HCT116 (cell line): ENCODE measurements around the gene LYRM9. TPM values are rescaled to one million over a fixed set of nuclear protein-coding genes. Genes with fewer than 3 reads are reported as not detected.

Experiments
- ATAC-seq: fragments of 200-7000 bp; cut with Tn5 transposase; 2 replicates; pipeline ENCODE4 v1.9.1; 2020; ENCODE audit warnings: mild to moderate bottlenecking, moderate library complexity
- BruUV-seq: library from RNA; stranded (reverse); fragments of 400-500 nt; replicated peaks from 2 replicates; lab custom pipeline; 2021; lab: Mats Ljungman, UMichigan
- CTCF ChIA-PET: fragments of 300-600 bp; sonication (Branson Sonifier 250); formaldehyde crosslinking; loops from one replicate; lab custom pipeline; 2021; ENCODE audit warnings: antibody characterized with exemption; lab: Charles Lee
- POLR2A ChIA-PET: fragments of 300-600, 350-600 bp; sonication (Branson Sonifier 250); formaldehyde crosslinking; loops from one replicate; lab custom pipeline; 2021; ENCODE audit warnings: antibody characterized with exemption; lab: Charles Lee
- RAD21 ChIA-PET, 2 experiments: fragments of 300-600 bp; sonication (Branson Sonifier 250); formaldehyde crosslinking; loops; one replicate each; lab custom pipeline; 2023; ENCODE audit warnings: low total read pairs in 2 of 2; ENCODE audit not compliant: uncharacterized antibody in 2 of 2, unreplicated experiment in 2 of 2, low non-redundant PET in 1 of 2; lab: Charles Lee
- DNase-seq: peaks from one replicate; pipeline ENCODE4 v3.0.0-alpha.2; 2010; ENCODE audit warnings: low read depth, low spot score
- H2AFZ ChIP-seq: fragments of 200-600 bp; shearing (Covaris generic), sonication (generic); 2 replicates; pipeline ENCODE4 v1.6.1; 2017; ENCODE audit warnings: low read depth, mixed run types, mixed read lengths, antibody characterized with exemption, low read length; ENCODE audit not compliant: poor library complexity, severe bottlenecking
- H3K27ac ChIP-seq: 2 replicates; pipeline ENCODE4 v1.5.1; 2012; ENCODE audit warnings: low read depth, low read length
- H3K27me3 ChIP-seq: fragments of 200-600 bp; sonication (generic); 2 replicates; pipeline ENCODE4 v1.6.1; 2016; ENCODE audit warnings: mixed run types, low read length, mixed read lengths; ENCODE audit not compliant: insufficient read depth
- H3K36me3 ChIP-seq, 2 experiments: fragments of 200-500 bp in 1 of 2; fragments of 200-600 bp in 1 of 2; sonication (Bioruptor generic) in 1 of 2; sonication (generic) in 1 of 2; 2 replicates each; pipeline versions ENCODE4 v1.5.1 to v1.6.1; 2014 to 2016; ENCODE audit warnings: low read length in 2 of 2, inconsistent platforms in 1 of 2, mixed read lengths in 1 of 2, mixed run types in 1 of 2; ENCODE audit not compliant: insufficient read depth in 2 of 2, control insufficient read depth in 1 of 2
- H3K4me1 ChIP-seq, 2 experiments: fragments of 200-600 bp in 1 of 2; sonication (generic) in 1 of 2; 2 replicates each; pipeline versions ENCODE4 v1.5.1 to v1.6.1; 2012 to 2017; ENCODE audit warnings: low read length in 2 of 2, inconsistent platforms in 1 of 2, mild to moderate bottlenecking in 1 of 2, mixed read lengths in 1 of 2, mixed run types in 1 of 2, moderate library complexity in 1 of 2; ENCODE audit not compliant: insufficient read depth in 2 of 2, control insufficient read depth in 1 of 2
- H3K4me2 ChIP-seq: fragments of 200-600 bp; sonication (generic); 2 replicates; pipeline ENCODE4 v1.6.1; 2017; ENCODE audit warnings: mixed run types, low read length, mixed read lengths
- H3K4me3 ChIP-seq, 2 experiments: fragments of 200-600 bp in 1 of 2; sonication (generic) in 1 of 2; replicated peaks in 1 of 2; 2 replicates each; pipeline ENCODE4 v1.5.1; 2011 to 2016; ENCODE audit warnings: low read length in 2 of 2, control low read depth in 1 of 2, low read depth in 1 of 2, mild to moderate bottlenecking in 1 of 2, mixed read lengths in 1 of 2, mixed run types in 1 of 2
- H3K79me2 ChIP-seq: fragments of 200-600 bp; sonication (generic); 2 replicates; pipeline ENCODE4 v1.6.1; 2017; ENCODE audit warnings: mild to moderate bottlenecking, mixed run types, low read length, moderate library complexity, mixed read lengths; ENCODE audit not compliant: insufficient read depth
- H3K9ac ChIP-seq: fragments of 200-600 bp; sonication (generic); 2 replicates; pipeline ENCODE4 v1.6.1; 2016; ENCODE audit warnings: low read length, mixed read lengths
- H3K9me2 ChIP-seq: fragments of 200-600 bp; sonication (generic), shearing (Covaris generic); 2 replicates; pipeline ENCODE4 v1.6.1; 2017; ENCODE audit warnings: mixed run types, mild to moderate bottlenecking, moderate library complexity; ENCODE audit not compliant: insufficient read depth
- H3K9me3 ChIP-seq, 2 experiments: fragments of 200-500 bp in 1 of 2; fragments of 200-600 bp in 1 of 2; sonication (Bioruptor generic) in 1 of 2; sonication (generic) in 1 of 2; 2 replicates each; pipeline ENCODE4 v1.6.1; 2014 to 2017; ENCODE audit warnings: low read length in 2 of 2, mixed read lengths in 2 of 2, inconsistent platforms in 1 of 2, low read depth in 1 of 2, mild to moderate bottlenecking in 1 of 2, mixed run types in 1 of 2, moderate library complexity in 1 of 2; ENCODE audit not compliant: control insufficient read depth in 1 of 2, insufficient read depth in 1 of 2
- H4K20me1 ChIP-seq: fragments of 200-600 bp; sonication (generic), shearing (Covaris generic); 2 replicates; pipeline ENCODE4 v1.6.1; 2017; ENCODE audit warnings: mixed run types, mild to moderate bottlenecking, moderate library complexity; ENCODE audit not compliant: insufficient read depth
- EGR1 ChIP-seq: IDR thresholded peaks from 2 replicates; pipeline ENCODE4 v1.6.1; 2012; ENCODE audit warnings: low read depth
- EZH2 ChIP-seq: fragments of 200-600 bp; sonication (generic); IDR thresholded peaks from 2 replicates; pipeline ENCODE4 v1.6.1; 2017; ENCODE audit warnings: antibody characterized with exemption, mixed run types
- EZH2phosphoT487 ChIP-seq: fragments of 200-600 bp; IDR thresholded peaks from 2 replicates; pipeline ENCODE4 v1.6.1; 2018; ENCODE audit warnings: antibody characterized with exemption, borderline replicate concordance
- FOSL1 ChIP-seq: IDR thresholded peaks from 2 replicates; pipeline ENCODE4 v1.6.1; 2012; ENCODE audit warnings: low read depth
- JUND ChIP-seq: IDR thresholded peaks from 2 replicates; pipeline ENCODE4 v1.6.1; 2012
- POLR2A ChIP-seq: IDR thresholded peaks from 2 replicates; pipeline ENCODE4 v1.7.0; 2011; ENCODE audit warnings: borderline replicate concordance; ENCODE audit not compliant: insufficient read depth, insufficient read length; ENCODE audit errors: extremely low read depth
- POLR2AphosphoS5 ChIP-seq: IDR thresholded peaks from 2 replicates; pipeline ENCODE4 v1.6.1; 2011; ENCODE audit warnings: mild to moderate bottlenecking, low read depth, low read length, moderate library complexity
- RAD21 ChIP-seq: IDR thresholded peaks from 2 replicates; pipeline ENCODE4 v1.6.1; 2012; ENCODE audit warnings: low read depth, mild to moderate bottlenecking
- SRF ChIP-seq: IDR thresholded peaks from 2 replicates; pipeline ENCODE4 v1.6.1; 2012; ENCODE audit warnings: low read depth
- TCF7L2 ChIP-seq: IDR thresholded peaks from 2 replicates; pipeline ENCODE4 v1.7.0; 2011; ENCODE audit warnings: borderline replicate concordance, inconsistent platforms; ENCODE audit not compliant: insufficient read depth, insufficient read length; ENCODE audit errors: extremely low read depth
- ZFX ChIP-seq: fragments of 450-650 bp; IDR thresholded peaks from 2 replicates; pipeline ENCODE4 v1.6.1; 2017
- intact Hi-C: fragments of 100-400 bp; cut with micrococcal nuclease; formaldehyde crosslinking; loops from 2 replicates; pipeline ENCODE4 v1.10.0; 2022
- total RNA-seq: library from RNA; stranded (reverse); gene quantifications from one replicate; pipeline ENCODE4 v1.2.1, GENCODE V29; 2021; ENCODE audit not compliant: unreplicated experiment

LYRM9 gene
- total RNA-seq, 1 experiment from 2014 or later, result 4.8 TPM

DNA sequence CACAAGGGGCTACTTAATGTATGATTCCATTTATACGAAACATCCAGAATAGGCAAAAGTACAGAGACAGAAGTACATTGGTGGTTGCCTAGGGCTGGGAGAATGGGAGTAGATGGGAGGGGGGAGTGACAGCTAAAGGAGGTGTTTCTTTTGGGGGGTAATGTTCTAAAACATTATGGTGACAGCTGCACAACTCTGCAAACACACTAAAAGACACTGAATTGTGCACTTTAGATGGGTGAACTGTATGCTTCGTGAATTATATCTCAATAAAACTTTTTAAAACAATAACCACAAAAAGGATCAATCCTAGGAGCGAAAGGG lies 661 bp downstream of the LYRM9 start (continued):
- TF ChIP-seq TCF7L2 (no peak), EZH2phosphoT487 (no peak), EZH2 (no peak)

DNA sequence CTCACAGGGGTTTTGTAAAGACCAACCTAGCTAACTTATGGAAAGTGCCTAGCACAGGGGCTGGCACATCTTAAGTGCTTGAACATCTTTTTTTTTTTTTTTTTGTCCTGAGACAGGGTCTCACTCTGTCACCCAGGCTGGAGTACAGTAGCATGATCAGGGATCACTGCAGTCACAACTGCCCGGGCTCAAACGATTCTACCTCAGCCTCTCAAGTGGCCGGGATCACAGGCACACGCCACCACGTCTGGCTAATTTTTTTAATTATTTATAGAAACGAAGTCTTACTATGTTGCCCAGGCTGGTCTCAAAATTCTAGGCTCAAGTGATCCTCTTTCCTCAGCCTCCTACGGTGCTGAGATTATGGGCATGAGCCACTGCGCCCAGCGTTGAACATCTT lies 1.3 kb downstream of the LYRM9 start:
- ATAC-seq (no peak), DNase-seq (no peak)
- Histone ChIP-seq H3K36me3 (no peaks in the 10 kb centered on the region), H3K4me1 (peaks cover 28 to 30% of the 10 kb centered on the region in 2 experiments; a peak in 3 of 4 replicates), H2AFZ (no peak overlapping the region), H4K20me1 (no peaks in the 10 kb centered on the region), H3K79me2 (no peaks in the 10 kb centered on the region), H3K27ac (no peak overlapping the region), H3K9me2 (no peaks in the 10 kb centered on the region), H3K9ac (no peak overlapping the region), H3K4me3 (no peak overlapping the region), H3K4me2 (no peak overlapping the region), H3K27me3 (no peaks in the 10 kb centered on the region), H3K9me3 (no peaks in the 10 kb centered on the region)
- BruUV-seq, result no TSS peak
- ChIA-PET CTCF (interaction anchor here (4.0 kb wide), 1 partner anchor 9 kb away, joined by 57 read pairs; no protein-coding TSS in a partner anchor), RAD21 (no interaction called here), POLR2A (no interaction called here)
- no peak for TF ChIP-seq JUND
- no peak for TF ChIP-seq FOSL1
- no peak for TF ChIP-seq SRF
- TF ChIP-seq POLR2AphosphoS5, result no peak
- TF ChIP-seq EZH2, result no peak
- TF ChIP-seq POLR2A, result no peak
- TF ChIP-seq ZFX, result no peak
- no peak for TF ChIP-seq RAD21
- no peak for TF ChIP-seq EGR1
- intact Hi-C loops, result loop anchor here (5.0 kb wide), 1 partner anchor 360 kb away; no protein-coding TSS in a partner anchor
